CD4-positive, alpha-beta T cell treated with Interleukin-15 for 4 hours (primary cell): ENCODE measurements around the gene NPEPL1.

Experiments
- DNase-seq: peaks from one replicate; pipeline ENCODE4 v3.0.0-alpha.2; 2020; ENCODE audit warnings: low spot score

Gene NPEPL1

DNA sequence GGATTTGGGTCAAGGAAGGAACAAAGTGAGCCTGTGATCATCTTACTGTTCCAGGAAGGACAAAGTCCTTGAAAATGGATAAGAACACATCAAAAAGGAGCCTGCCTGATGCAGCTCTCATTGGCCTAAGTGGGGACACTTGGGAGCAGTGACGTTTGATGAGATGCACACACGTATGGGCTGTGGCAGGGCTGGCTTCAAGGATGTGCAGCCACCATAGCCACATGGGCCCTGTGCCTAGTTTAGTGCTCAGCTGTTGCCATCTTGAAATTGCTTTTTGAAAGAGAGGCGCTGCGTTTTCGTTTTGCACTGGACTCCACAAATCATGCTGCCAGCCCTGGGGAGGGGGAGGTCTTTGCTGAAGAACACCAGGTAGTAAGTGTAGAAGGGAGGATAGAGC, 6.6 kb upstream of the NPEPL1 start:
- DNase-seq, result no peak

- DNase-seq, result no peak
These were observed 4.2 kb upstream of the NPEPL1 start for GRCh38 chr20:58688414-58688813.

DNA sequence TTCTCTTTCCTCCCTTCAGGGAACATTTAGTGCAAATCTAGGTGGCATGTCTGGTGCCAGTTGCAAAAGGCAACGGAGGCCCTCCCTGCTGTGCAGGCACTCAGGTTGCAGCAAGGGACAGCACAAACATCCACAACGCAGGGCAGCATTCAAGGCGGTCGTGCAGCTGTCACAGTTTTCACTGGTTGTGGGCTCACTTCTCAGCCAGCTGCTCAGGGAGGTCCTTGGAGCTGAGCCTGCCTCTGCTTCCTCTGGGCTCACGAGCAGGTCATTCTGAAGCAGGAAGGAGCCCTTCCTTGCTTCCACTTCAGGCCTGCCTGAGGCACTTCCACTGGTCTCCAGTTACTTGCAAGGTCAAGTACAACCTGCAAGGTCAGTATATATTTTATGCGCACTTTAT, 3.8 kb upstream of the NPEPL1 start:
- DNase-seq, result no peak

GRCh38 chr20:58690396-58691135, 2.0 kb upstream of the NPEPL1 start:
- no peak for DNase-seq

GRCh38 chr20:58691773-58692578, 624 bp upstream of the NPEPL1 start:
- DNase-seq, result no peak

- DNase-seq, result no peak
These were observed 816 bp downstream of the NPEPL1 start for GRCh38 chr20:58693226-58694006.

- no peak for DNase-seq
These were observed 1.9 kb downstream of the NPEPL1 start for GRCh38 chr20:58694241-58695083.

- no peak for DNase-seq
These were observed 2.6 kb downstream of the NPEPL1 start for GRCh38 chr20:58695084-58695722.

DNA sequence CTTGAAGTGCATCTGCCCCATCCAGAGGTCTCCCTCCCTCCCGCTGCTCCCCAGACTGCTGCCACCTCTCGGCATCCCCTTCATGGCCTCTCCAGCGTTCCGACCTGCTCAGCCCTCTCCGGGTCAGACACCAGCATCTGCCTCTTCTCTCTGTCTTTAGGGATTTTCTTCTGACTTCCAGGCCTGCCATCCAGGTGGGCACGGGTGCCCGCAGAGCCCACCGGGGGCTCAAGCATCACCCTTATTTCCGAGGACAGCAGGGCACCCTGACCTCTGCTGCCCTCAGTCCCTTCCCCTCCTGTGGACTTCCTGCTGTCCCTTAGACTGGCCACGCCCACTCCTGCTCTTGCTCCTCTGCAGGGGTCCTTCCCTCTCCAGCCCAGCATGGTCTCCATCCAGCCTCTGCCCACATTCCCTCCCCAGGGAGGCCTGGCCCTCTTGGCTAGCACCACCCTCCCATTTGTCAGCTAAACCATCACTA, 3.3 kb downstream of the NPEPL1 start:
- no peak for DNase-seq

DNA sequence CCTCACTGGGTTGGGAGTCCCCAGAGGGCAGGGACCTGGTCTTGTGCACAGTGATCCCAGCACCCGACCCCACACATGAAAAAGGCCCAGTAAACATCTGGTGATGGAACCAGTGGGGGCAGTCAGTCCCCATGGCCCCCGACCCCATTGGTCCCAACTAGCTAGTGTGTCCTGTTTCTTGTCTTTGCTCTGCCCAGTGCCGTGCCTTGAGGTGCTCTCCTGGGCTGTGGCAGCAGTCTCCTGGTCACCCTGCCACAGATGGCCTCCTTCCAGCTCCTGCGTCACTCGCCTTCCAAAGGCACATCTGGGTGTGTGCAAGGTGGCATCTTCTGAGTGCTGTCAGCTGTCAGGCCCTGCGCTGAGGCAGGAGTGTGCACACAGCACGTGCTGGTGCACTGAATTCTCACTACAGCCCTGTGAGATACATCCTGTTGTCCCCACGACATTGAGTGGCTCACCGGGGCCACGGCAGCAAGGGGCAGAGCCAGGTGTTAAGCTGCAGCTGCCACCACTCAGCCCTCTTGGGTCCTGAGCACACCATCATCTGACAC, 3.9 kb downstream of the NPEPL1 start:
- no peak for DNase-seq

DNA sequence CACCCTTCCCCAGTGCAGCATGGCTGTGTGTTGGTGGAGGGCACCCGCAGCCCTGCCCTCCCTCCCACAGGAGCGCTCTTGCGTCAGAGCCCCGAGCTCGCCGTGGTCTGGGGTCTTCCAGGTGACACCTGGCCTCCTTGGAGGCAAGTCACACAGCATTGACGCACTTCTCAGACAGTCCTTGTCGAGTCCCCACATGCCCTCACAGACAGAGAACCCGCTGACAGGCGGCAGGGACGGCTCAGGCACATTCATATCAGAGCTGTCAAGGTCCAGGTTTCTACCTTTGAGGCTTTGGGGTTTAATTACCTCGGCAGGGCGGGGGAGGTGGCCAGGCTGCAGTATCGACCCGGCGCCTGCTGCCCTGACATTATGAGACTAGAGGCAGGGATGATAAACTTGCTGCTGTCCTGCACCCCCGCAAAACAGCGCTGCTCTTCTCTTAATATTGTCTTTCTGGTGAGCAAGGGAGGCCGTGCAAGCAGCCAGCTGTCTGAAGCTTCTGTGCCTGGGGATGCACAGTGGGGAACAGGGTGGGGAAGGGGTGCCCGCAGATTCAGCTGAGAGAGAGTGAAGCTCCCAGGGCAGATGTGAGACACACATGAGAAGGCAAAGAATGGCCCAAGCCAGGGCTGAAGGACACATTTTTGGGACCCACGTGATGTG, 4.7 kb downstream of the NPEPL1 start:
- DNase-seq, result no peak

GRCh38 chr20:58697867-58698703, 5.5 kb downstream of the NPEPL1 start:
- DNase-seq, result no peak

DNA sequence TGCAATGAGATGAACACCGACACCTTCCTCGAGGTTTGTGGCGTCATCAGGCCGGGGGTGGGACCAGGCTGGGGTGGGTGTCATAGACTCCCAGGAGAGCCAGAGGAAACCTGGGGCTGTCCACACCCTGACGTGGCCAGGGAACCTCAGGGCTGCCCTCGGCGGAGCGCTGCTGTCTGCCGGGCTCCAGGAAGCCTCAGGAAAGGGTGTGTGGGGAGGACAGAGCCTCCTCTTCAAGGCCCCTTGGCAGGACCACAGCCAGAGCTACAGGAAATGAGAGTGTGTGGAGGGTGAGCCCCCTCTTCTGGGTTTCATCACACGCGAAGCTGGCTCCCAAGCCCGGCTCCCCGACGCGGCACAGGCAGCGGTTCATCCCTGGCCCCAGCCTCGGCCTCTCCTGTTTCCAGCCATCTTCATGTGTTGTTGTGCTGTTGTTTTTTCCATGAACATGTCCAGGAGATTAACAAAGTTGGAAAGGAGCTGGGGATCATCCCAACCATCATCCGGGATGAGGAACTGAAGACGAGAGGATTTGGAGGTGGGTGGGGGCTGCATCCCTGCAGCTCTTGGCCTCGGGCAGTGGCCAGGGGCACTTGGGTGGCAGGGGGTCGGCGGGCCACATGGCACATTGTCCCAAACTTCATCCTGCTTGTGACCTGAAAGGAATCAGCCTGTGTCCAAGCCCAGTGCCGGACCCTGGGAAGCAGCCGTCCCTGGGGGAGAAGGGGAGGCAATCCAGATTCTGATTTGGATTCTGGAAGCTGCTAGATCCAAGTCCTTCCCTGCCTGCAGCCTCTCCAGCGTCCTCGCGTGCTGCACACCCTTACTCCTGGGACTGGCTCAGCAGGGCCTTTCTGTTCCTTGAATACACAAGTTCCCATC, 6.4 kb downstream of the NPEPL1 start:
- no peak for DNase-seq

- DNase-seq, result no peak
These were observed 7.1 kb downstream of the NPEPL1 start for GRCh38 chr20:58699623-58700107.

GRCh38 chr20:58700121-58700821, 7.7 kb downstream of the NPEPL1 start:
- DNase-seq, result no peak

GRCh38 chr20:58700823-58701222, 8.2 kb downstream of the NPEPL1 start:
- DNase-seq, result no peak

GRCh38 chr20:58701431-58702160, 9.0 kb downstream of the NPEPL1 start:
- no peak for DNase-seq
